ENCODE data around the gene HECW1.

HECW1 gene

DNA sequence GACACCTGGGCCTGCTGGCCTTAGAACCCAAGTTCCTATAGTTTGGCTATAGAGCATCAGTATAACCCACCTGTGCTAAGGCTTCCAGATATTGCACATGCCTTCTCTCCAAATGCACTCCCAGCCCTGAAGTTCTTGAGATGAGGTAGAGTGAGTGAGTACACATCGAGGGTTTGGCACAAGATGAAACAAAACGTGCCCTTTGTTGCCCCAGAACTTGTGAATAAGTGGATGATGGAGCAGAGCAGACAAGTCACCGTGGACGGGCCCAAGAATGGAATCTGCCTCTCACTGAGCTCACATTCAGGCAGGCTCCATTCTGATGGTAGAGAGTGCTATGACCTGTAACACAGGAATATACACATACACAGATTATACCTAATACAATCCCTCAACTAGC, 397.5 kb downstream of the HECW1 start:
- no peak for DNase-seq (ENCODE audit: low spot score)

DNA sequence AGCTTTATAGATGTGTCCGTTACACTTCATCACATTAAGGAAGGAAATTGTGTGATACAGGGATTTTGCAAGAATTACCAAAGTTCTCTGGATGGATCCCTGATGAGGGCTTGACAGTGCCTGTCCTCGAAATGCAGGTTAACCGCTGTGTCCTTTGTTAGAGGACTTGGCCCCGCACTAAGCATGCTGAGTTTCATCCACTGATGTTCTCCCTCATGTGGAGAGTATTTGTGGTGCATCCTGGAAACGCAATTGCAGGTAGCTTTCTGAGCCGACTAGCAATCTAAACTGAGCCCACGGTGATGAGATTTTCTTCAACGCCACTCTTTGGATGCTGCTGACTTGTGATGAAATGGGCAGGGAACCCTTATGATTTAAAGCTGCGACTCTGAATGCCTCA, 398.6 kb downstream of the HECW1 start:
- no peak for DNase-seq (ENCODE audit: low spot score)

DNA sequence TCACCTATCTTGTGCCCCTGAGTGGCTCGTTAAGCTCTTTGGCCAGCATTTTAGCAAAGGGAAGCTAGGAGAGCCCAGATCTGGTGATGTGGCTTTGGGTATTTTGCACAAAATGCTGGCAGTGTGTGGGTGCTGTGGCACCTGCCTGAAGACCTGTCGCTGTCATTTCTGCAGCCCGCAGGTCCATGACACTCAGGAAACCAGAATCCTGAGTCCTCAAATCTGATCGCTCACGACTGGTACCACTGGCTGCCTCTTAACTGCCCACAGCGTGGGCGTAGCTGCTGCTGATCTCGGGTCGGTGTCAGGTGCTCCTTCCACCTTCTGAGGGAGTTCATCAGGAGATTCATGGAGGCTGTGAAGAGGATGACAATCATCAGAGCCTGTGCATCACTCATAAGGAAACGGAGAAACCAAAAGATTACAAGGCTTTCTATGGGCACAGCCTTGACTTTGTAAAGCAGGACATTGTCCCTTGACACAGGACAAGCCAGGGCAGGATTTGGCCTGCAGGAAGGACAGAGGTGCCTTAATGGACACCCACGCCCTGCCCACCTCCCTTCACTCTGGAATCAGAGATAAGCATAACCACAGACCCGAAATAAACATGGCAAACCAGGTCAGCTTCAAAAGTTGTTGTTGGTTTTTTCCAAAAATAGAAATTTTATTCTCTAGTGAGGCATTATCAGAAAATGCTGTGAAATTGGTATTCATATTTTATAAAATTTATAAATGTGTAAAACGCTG, 399.5 kb downstream of the HECW1 start:
- no peak for DNase-seq (ENCODE audit: low spot score)

DNA sequence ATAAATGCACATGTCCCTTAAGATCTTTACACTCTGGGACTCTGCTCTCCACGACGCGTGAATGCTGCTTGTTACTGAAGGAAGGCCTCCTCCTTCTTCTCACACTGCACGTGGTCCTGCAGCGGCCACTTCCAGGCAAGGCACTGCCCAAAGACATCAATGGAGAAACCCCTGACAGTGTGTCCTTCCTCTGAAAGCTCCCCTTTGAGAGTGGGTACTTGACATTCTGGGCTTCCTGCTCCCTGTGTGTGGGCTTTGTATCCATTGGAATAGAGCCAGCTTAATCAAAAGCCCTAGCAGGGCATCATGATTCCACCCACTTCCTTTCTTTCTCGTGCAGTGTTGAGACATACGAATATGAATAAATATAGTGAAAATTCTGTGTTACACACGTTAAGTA, 400.8 kb downstream of the HECW1 start:
- peak; percentile 19 for DNase-seq (ENCODE audit: low spot score)

DNA sequence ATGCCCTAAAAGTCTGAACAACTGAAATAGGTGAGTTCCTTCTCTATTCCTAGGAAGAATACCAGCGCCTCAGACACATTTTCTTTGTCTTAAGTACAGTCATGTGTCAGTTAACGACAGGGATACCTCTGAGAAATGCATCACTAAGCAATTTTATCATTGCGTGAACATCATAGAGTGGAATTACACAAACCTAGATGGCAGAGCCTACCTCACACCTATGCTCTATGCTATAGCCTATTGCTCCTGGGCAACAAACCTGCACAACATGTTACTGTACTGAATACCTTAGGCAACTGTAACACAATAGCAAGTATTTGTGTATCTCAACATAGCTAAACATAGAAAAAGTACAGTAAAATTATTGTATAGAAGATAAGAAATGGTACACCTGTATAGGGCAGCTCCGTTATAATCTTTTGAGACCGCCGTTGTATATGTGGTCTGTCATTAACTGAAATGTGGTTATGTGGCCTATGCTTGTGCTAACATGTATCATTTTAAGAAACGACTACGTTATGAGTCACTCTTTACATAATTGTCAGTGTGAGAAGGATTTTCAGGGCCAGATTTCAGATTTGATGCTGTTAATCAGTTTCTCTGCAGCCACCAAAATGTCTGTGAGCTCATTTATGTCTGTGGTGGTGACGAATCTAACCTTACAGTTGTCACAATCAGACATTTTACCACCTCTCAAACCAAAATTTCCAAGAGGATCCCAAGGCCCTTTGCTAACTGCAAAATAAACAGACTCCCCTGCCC, 404.3 kb downstream of the HECW1 start:
- DNase-seq (ENCODE audit: low spot score): peak; percentile 14

DNA sequence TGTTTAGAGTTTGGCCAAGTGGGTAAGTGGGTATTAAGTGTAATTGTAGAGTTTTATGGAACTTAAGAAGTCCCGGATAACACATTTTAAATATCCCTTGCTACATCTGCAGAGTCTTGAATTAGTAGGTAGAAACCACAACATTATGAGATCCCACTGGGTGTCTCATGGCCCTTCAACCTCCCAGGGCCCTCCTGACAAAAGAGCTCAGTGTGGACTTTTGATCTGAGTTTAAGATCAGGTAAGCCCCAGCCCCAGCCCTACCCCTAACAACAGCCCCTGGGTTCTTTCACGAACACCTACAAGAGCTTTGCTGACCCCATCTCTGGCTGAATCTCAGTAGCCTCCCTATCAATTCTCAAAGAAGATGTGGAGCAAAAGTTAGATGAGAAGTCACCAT, 405.0 kb downstream of the HECW1 start:
- no peak for DNase-seq (ENCODE audit: low spot score)

DNA sequence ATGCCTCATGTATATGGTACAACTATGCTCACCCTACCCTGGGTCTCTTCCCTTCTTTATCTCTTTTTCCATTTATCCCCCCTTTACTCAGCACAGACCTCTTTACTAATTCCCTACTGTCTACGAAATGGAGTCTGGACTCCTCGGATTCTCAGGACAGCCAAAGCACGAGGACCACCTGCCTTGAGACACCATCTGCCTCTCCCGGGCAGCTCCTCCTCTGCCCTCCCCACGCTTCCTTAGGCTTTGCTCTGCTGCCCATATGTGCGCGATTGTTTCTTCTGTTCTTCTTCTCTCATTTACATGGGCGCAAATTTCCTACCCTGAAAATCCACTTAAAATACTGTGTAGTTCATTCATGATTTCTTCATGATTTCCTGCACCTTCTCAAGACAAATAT, 407.8 kb downstream of the HECW1 start:
- DNase-seq (ENCODE audit: low spot score): no peak

DNA sequence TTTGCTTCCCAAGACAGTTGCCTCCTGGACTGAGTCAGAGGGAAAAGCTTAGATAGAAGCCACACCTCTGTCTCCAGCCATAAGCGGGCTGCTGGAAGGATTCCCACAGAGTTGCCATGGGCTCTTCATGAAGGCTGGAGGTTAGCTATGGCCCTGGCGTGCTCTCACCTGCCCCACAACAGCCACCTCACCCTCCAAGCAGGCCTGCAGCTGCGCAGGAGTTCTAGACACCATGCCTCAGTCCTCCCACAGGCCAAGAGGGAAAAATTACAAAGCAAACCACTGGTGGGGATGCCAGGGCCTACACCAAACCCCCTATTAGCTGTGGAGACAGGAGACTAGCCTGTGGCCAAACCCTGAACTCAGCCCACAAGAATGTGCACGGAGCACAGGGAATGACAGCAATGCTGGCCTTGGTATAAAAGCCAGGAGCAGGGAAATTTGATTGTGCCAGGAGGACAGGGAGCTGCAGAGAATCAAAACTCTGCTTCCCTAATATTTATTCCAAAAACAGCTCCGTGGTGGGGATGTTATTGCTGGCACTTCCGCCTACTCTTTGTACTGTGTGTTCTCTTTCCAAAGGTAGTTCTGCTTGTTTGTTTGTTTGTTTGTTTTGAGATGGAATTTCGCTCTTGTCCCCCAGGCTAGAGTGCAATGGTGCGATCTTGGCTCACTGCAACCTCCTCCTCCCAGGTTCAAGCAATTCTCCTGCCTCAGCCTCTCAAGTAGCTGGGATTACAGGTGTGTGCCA, 410.1 kb downstream of the HECW1 start:
- no peak for DNase-seq (ENCODE audit: low spot score)

DNA sequence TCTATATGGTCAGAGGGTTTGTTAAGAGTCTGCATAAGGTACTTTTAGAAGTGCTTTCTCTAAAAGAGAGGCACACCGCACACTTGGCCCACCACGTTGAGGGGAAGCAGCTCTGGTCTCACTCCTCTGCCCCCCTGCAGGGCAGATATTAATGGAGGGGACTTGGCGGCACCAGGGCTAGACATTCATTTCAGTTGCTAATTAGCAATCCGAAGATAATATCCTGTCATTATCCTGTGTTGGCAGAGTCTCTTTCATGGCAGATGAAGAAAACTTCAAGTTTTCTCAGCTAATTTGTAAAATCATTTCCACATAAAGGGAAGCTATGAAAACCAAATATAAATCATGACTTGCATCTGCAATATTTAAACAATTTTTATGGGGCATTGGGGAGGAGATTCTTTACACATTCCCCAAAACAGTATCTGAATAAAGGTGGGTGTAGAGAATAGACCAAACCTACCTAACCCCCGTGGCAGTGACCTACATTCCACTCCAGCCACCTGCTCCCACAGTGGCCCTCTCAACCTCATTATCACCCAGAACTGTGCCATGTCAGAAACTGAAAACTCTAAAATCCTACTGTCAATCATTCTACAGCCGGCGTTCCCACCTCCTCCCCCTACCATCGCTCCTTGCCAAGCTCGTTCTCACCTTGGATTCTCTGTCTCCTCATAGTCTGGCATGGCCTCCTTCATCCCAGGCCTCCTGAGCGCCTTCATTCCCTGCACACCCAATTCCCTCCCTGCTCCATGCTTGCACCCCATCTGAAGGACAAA, 416.3 kb downstream of the HECW1 start:
- DNase-seq (ENCODE audit: low spot score): no peak

DNA sequence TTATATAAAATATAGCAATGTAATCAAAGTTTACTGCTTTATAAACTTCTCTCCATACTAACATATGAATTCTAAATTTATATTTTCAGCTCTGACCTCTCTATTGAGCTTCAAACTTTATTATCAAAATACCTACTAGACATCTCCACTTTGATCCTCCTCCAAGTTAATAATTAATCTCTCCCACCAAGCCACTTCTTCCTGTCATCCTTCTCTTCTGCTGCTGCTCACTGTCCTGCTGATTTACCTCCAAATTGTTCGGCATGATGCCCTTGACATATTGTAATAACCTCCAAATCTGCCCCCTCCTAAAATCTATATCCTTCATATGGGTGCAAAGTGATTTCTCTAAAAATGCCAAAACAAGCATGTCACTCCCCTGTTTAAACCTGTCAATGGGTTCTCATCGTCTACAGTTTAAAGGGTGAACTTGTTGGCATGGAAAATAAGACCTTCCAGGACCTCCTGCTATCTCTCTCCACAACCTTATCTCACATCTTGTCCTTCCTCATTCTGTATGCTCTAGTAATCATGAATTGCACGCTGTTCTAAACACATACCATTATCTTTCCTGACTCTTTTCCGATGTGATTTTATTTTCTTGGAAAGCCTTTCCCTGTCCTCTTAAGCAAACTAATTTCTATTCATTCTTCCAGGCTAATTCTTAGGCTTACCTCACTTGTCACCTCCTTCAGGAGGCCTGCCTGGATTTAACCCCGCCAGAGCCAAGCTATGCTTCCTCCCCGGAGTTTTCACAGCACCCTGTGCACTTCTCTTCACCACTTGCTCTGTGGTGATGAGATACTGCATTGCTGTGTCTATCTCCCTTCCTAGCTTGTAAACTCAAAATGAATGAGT, 418.3 kb downstream of the HECW1 start:
- DNase-seq (ENCODE audit: low spot score): no peak

DNA sequence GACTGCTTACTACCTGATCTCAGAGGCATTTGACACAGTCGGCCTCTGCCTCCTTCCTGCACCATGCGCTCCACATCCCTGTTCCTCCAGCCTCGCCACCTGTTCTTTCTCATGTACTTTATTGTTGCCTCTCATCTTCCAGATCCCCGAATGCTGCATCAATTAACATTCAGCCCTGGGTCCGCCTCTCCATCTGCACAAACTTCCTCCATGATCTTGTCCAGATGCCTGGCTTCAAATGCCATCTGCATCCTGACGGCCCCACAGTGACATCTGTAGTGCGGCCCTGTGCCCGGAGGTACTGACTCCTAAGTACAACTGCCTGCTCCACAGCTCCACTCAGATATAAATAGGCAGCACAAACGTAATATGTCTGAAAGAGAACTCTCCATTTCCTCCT, 419.3 kb downstream of the HECW1 start:
- DNase-seq (ENCODE audit: low spot score): no peak

DNA sequence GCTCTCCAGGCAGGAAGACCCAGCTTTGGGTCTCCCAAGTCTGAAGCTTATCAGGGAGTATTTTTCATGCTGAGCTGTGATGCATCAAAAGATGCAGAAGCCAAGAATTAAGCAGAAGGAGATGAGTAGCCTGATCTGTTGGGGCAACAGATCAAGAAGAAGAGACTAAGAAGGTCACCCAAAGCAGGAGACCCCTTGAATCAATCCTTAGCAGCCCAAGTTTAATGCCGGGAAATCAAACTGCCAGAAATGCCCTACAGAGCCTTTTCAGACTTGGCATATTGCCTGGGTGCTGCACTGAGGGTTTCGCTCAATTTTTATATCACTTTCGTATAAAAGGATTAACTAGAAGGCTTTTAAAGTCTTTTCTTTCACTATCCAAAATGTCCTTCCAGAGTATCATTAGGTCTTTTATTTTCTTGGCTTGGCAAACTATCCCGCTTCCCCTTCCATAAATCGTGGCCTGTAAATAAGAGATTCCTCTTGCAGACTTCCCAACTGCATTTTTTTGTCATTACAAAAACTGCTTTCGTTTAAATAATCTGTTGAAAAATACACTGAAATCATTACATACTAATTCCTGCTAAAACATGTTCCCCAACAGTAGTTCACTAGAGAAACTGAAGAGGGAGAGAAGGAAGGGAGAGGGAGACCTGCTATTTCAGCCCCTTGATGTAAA, 421.5 kb downstream of the HECW1 start:
- no peak for DNase-seq (ENCODE audit: low spot score)

DNA sequence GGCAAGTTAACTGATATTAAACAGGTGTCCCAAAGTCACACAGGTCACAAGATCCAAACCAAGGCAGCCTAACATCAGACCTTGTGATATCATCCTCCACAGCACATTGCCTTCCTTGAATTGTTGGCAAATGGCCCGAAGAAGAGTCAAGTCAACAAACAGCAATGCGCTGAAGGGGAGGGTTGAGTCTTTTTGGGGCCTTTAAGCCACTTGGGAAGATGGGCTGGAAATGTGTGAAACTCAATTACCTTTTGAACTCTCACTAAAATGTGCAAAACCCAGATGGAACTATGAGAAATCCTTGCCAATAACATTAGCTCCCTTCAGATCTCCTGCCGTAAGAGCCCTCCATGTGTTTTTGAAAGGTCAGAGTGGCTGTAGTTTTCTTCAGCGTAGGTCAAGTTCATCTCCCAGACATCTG, 422.6 kb downstream of the HECW1 start:
- no peak for DNase-seq (ENCODE audit: low spot score)

DNA sequence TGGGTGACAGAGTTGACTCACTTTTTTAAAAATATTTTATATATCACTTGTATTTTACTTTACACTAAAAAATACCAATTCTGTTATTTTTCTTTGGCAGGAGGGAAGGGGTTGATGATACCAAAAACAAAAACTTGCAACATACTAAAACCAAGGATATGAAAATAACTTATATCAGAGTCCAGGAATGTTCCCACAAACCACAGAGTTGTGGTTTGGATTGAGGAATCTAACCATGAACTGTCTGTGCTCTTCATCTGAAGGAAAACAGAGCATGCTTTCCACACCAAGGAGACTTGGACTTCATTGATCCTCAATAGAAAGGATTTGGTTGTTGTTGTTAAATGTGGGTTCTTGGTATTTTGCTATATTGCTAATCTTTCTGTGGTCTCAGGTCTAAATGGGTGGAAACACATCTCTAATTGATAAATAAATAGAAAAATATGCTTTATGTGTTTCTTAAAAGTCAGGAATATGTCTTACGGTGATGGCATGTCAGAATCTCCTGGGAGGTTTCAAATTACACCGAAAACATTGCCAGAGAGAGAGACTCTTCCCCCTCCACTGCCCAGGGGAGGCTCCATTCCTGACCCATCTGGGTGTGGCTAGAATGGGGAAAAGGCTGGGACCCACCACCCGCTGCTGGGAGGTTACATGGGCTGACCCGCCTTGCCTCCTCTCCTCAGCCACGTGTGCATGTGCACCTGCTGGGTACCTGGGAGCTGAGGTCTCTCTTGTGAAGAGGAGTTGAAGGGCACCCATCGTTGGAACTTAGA, 423.6 kb downstream of the HECW1 start:
- no peak for DNase-seq (ENCODE audit: low spot score)

DNA sequence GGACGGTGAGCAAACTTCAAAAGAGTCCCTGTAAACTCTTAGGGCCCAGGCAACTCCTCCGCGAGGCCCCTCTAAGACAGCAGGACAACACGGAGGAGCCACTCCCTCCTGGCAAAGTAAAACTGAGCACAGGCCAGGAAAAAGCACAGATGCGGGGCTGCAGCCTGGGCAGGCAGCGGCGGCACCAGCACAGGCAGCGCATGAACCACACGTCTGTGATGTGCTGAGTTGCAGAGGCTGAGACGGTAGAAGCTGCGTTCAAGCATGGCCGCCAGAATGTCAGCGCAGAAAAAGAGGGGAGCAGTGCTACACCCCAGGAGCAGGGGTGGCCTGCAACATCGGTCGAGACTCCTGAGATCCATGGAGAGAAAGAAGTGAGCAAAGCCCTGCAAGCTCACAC, 424.3 kb downstream of the HECW1 start:
- DNase-seq (ENCODE audit: low spot score): no peak

DNA sequence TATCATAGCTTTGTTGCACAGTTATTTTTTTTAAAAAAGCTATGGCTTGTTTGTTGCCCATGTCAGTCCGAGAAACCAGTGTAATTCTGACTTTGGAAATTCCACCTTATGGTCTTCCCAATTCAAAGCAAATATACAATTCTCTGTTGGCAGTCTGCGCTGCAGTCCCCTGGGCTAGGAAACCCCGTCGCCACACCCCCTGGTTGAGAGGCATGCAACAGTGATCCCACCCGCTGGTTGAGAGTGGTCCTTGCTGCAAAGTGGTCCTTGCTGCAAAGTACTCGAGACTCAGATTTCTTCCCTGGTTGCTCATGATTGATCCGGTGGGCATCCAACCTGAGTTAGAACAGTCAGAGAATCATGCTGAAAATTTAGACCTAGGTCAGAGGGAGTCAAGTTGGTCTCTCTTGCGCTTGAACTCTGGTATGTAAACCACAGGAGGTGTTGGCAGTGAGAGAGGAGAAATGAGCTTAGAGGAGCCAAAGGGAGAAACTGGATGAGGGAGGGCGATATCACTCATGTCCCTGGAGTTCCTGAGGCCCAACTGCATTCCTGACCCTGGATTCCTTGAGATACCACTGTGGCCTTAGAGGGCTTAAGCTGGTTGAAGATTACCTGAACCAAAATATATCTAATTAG, 425.4 kb downstream of the HECW1 start:
- DNase-seq (ENCODE audit: low spot score): no peak

DNA sequence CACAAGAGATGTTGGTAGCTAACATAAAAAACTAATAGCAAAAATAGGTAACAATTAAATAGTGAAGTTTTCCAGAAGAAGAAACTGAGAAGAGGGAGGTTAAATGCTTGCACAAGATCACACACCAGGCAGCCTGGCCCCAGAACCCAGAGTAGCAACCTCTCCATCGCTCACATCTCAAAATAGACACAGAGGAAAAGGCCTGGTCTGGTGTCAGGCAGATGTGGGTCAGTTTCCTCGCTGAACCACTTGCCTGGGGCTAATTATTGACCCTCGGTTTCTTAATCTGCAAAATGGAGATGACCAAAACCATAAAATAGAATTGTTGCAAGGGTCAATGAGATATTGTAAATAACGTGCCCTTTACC, 425.9 kb downstream of the HECW1 start:
- no peak for DNase-seq (ENCODE audit: low spot score)

DNA sequence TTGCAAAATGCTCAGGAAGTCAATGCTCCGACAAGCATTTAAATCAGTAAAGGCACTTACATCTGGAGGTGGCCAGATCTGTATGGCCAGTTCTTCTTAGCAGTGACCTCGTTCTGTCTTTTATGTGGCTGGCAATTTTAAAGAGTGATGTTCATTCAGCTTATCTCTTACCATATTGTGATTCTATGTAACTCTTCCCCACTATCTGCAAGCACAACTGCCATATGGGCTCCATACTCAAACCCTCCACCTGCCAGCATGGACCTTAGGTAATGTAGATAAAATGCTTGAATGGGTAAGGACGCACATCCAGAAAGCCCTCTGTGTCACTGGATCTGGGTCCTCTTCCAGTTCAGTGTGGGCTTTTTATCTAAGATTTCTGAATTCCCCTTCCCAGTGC, 428.0 kb downstream of the HECW1 start:
- no peak for DNase-seq (ENCODE audit: low spot score)

DNA sequence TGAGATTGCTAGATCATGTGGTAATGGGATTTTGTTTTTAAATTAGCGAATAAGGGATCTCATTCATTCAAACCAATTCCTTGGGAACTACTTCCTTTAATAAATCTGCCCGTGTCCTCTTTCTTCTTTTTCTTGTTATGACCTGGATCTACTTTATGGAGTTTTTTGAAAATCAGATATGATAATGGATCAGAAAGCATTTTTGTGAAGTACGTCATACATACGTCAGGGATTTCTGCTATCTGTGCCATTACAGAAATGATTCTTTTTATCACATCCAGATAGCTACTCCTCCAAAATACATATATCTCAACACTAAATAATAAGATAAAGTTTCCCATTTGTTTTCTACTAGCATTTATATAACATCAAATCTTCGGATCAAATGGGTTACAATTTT, 430.3 kb downstream of the HECW1 start:
- DNase-seq (ENCODE audit: low spot score): no peak

Measured in putamen (tissue), 1 donor.